Neural cell (in vitro differentiated cells): ENCODE measurements around the gene ZNF43.

Experiments
- EP300 ChIP-seq: fragments of 450-650 bp; conservative IDR thresholded peaks from 2 replicates; pipeline ENCODE4 v1.6.1; 2014; ENCODE audit warnings: antibody characterized with exemption, mild to moderate bottlenecking, moderate library complexity; ENCODE audit not compliant: poor library complexity, severe bottlenecking
- RAD21 ChIP-seq: fragments of 450-650 bp; conservative IDR thresholded peaks from 2 replicates; pipeline ENCODE4 v1.6.1; 2014; ENCODE audit warnings: antibody characterized with exemption, mild to moderate bottlenecking, moderate library complexity
- TF ChIP-seq, protein P1 (sequence below): fragments of 450-650 bp; IDR thresholded peaks from 2 replicates; pipeline ENCODE4 v1.5.1; 2014; ENCODE audit warnings: antibody characterized with exemption, mild to moderate bottlenecking, moderate library complexity; ENCODE audit not compliant: poor library complexity, severe bottlenecking

DNA sequence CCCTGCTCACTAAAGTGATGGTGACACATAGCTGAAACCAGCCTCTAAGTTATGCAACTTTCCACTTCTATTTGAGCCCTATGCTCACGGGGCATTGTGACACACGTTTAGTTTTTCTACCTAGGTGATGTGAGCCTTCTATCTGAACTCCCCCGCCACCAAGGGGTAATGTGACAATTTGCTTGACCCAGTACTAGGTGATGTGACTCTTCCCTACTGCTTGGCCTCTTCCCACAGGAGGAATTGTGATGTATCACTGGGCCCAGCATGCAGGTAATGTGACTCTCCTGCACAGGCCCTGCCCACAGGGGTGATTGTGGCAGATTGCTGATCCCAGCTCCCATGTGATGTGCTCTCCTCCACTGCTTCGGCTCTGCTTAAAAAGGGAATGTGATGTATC is 42.7 kb upstream of the ZNF43 start:
- TF ChIP-seq, protein P1, sequence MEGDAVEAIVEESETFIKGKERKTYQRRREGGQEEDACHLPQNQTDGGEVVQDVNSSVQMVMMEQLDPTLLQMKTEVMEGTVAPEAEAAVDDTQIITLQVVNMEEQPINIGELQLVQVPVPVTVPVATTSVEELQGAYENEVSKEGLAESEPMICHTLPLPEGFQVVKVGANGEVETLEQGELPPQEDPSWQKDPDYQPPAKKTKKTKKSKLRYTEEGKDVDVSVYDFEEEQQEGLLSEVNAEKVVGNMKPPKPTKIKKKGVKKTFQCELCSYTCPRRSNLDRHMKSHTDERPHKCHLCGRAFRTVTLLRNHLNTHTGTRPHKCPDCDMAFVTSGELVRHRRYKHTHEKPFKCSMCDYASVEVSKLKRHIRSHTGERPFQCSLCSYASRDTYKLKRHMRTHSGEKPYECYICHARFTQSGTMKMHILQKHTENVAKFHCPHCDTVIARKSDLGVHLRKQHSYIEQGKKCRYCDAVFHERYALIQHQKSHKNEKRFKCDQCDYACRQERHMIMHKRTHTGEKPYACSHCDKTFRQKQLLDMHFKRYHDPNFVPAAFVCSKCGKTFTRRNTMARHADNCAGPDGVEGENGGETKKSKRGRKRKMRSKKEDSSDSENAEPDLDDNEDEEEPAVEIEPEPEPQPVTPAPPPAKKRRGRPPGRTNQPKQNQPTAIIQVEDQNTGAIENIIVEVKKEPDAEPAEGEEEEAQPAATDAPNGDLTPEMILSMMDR, result no peak
- TF ChIP-seq EP300 (no peak), RAD21 (no peak)
